Peyer's patch (tissue), 4 donors: ENCODE data around the gene KCNAB1. TPM values are rescaled to one million over a fixed set of nuclear protein-coding genes. Genes with fewer than 3 reads are reported as not detected.

Source experiments
- DNase-seq, 3 donors: peaks; one replicate each; pipeline ENCODE4 v3.0.0-alpha.2; 2017 to 2019
- H3K27ac ChIP-seq, 4 donors: fragments of 200-600 bp; sonication (generic); one replicate each; pipeline ENCODE4 v1.5.1; 2016 to 2019
- H3K27me3 ChIP-seq, 2 donors: fragments of 200-600 bp; sonication (generic); one replicate each; pipeline ENCODE4 v1.5.1; 2019
- H3K36me3 ChIP-seq, 3 donors: fragments of 200-600 bp; sonication (generic); one replicate each; pipeline ENCODE4 v1.5.1; 2016 to 2019
- H3K4me1 ChIP-seq, 4 donors: fragments of 200-600 bp; sonication (generic); one replicate each; pipeline ENCODE4 v1.5.1; 2016 to 2019
- H3K4me3 ChIP-seq, 4 donors: fragments of 200-600 bp; sonication (generic); 1 replicate in 3 of 4; 2 replicates in 1 of 4; pipeline ENCODE4 v1.5.1; 2016 to 2019; ENCODE audit warnings: mild to moderate bottlenecking in 1 of 4
- H3K9me3 ChIP-seq, 4 donors: fragments of 200-600 bp; sonication (generic); one replicate each; pipeline ENCODE4 v1.5.1; 2016 to 2019; ENCODE audit warnings: mild to moderate bottlenecking in 1 of 4
- CTCF ChIP-seq, 6 experiments: fragments of 450-650 bp in 4 of 6; fragments of 200-600 bp in 2 of 6; sonication (generic) in 1 of 6; IDR thresholded peaks; one replicate each; pipeline ENCODE4 v1.5.1; 2017 to 2019; ENCODE audit warnings: antibody characterized with exemption in 6 of 6, mild to moderate bottlenecking in 3 of 6, moderate library complexity in 1 of 6
- POLR2A ChIP-seq, 2 donors: fragments of 450-650 bp; IDR thresholded peaks; one replicate each; pipeline ENCODE4 v1.5.1; 2017; ENCODE audit warnings: antibody characterized with exemption in 2 of 2, mild to moderate bottlenecking in 2 of 2, moderate library complexity in 2 of 2
- total RNA-seq, 4 donors: library from RNA; depleted of rRNA; stranded (reverse); fragments of >200 nt; gene quantifications; one replicate each; pipeline ENCODE4 v1.1.0, GENCODE V29; 2016

Gene KCNAB1
- total RNA-seq, 4 donors from 2014 or later, result 1.1 to 1.7 (median 1.6) TPM; not detected in 1

GRCh38 chr3:156473341-156473740, 353.0 kb downstream of the KCNAB1 start:
- H3K27me3 ChIP-seq, result no peaks in the 10 kb centered on the region
- H3K36me3 ChIP-seq, result no peaks in the 10 kb centered on the region
- TF ChIP-seq CTCF (IDR thresholded peaks at IDR 0.05) (no peak), POLR2A (IDR thresholded peaks at IDR 0.05) (no peak)
- no peaks in the 10 kb centered on the region for H3K4me1 ChIP-seq
- H3K4me3 ChIP-seq, result no peak overlapping the region
- no peaks in the 10 kb centered on the region for H3K9me3 ChIP-seq
- H3K27ac ChIP-seq, result no peak overlapping the region
- DNase-seq, result no peak

GRCh38 chr3:156474560-156475389, 354.4 kb downstream of the KCNAB1 start:
- Histone ChIP-seq H3K36me3 (no peaks in the 10 kb centered on the region), H3K4me3 (no peak overlapping the region), H3K27me3 (no peaks in the 10 kb centered on the region), H3K27ac (no peak overlapping the region), H3K9me3 (no peaks in the 10 kb centered on the region), H3K4me1 (no peaks in the 10 kb centered on the region)
- TF ChIP-seq POLR2A (IDR thresholded peaks at IDR 0.05) (no peak), CTCF (IDR thresholded peaks at IDR 0.05) (peak in 3 of 6 experiments; percentile 10 to 27 (median 10))
- no peak for DNase-seq

GRCh38 chr3:156477323-156477722, 356.9 kb downstream of the KCNAB1 start:
- H3K4me3 ChIP-seq, result no peak overlapping the region
- H3K27me3 ChIP-seq, result no peaks in the 10 kb centered on the region
- no peaks in the 10 kb centered on the region for H3K36me3 ChIP-seq
- no peak overlapping the region for H3K27ac ChIP-seq
- no peaks in the 10 kb centered on the region for H3K9me3 ChIP-seq
- no peak for DNase-seq
- TF ChIP-seq CTCF (IDR thresholded peaks at IDR 0.05) (no peak), POLR2A (IDR thresholded peaks at IDR 0.05) (no peak)
- H3K4me1 ChIP-seq, result no peaks in the 10 kb centered on the region

DNA sequence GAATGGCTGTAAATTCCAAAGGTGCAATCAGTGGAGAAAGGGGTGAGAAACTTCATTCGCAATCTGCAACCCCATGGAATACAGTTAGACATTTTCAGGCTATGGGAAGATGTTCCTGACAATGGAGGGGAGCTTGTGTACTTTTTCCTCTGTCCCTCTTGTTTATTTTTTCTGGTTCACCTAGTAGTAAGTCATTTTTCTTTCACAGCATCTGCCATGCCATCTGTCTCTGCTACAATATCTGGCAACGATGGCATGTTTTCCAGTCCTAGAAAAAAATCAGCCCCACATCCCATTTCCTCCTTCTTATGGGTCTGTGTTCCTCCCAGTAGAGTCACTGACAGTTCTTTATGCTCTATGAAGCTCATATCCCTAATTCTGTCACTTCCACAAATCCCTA, 358.5 kb downstream of the KCNAB1 start:
- Histone ChIP-seq H3K9me3 (no peaks in the 10 kb centered on the region), H3K27me3 (no peaks in the 10 kb centered on the region), H3K4me1 (peaks cover 0 to 4% (median 2%) of the 10 kb centered on the region in 4 donors), H3K27ac (no peak overlapping the region), H3K4me3 (no peak overlapping the region), H3K36me3 (no peaks in the 10 kb centered on the region)
- DNase-seq, result no peak
- TF ChIP-seq CTCF (IDR thresholded peaks at IDR 0.05) (no peak), POLR2A (IDR thresholded peaks at IDR 0.05) (no peak)

DNA sequence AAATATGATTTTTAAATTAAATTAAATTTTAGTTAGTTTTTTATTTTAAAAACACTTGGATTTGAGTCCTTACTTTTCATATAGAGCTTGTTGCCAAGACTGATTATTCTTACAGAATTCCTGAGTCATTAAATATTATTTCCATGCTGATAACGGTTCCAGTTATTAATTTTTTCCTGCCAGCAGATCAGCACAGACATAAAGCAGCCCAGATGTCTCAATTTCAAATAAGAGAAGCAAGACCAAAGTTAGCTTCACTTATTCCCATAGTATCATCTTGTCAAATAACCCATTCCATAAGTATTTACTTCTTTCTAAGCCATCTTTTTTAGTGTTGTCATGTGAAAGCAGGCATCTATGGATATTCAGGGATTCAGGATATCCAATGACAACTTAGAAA, 359.2 kb downstream of the KCNAB1 start:
- no peaks in the 10 kb centered on the region for H3K36me3 ChIP-seq
- peaks cover 0 to 7% (median 2%) of the 10 kb centered on the region in 4 donors for H3K4me1 ChIP-seq
- no peak overlapping the region for H3K27ac ChIP-seq
- no peak for DNase-seq
- H3K9me3 ChIP-seq, result no peaks in the 10 kb centered on the region
- H3K4me3 ChIP-seq, result no peak overlapping the region
- H3K27me3 ChIP-seq, result no peaks in the 10 kb centered on the region
- no peak for TF ChIP-seq CTCF (IDR thresholded peaks at IDR 0.05)
- TF ChIP-seq POLR2A (IDR thresholded peaks at IDR 0.05), result no peak
